Effector CD8-positive, alpha-beta T cell (primary cell): ENCODE measurements around the gene ACTBL2.
"Not testable (repeated sequence)": the region's sequence is repeated elsewhere in the genome, so short reads cannot be mapped to it uniquely, and the experiment has no call there.

Source experiments
- DNase-seq: peaks from one replicate; lab custom pipeline; 2025; lab: John Stamatoyannopoulos, UW

ACTBL2 gene

DNA sequence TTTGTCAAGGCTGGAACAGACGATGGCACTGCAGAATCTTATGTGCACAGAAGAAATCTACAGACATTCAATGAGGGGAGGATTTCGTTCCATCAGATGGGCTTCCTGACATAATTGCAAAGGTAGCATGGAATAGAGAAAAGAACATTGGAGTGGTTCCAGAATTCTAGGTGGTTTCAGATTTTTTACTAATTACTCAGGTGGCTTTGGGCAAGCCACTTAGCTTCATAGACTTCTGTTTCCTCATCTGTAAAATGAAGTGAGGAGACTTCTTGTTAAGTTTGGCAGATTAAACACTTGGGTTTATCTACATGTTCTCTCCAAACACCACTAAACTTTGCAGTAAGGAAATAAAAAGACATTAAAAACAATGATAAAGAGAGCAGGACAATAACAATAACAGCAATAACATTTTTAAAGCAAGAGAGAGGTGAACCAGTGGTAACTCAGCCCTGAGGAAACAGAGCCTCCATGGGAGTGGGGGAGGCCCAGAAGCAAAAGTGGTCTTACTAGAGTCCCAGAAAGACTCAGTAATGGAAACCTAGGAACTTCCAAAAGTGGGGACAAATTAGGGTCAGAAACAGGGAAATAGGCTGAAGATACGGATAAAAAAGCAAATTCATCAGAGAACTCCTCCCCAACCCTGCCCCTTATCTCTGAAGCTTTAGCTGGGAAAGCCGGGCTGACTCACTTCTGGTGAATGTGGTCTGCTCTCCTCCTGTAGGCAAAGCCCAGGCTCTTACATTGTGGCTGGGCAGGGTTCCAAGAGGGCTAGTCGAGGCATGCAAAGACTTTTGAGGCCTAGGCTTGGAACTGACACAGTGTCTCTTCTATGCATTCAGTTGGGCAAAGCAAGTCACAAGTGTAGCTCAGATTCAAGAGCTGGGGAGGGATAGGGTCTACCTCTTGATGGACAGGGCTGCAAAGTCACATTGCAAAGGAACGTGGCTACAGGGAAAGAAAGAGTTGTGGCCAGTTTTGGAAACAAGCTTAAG lies 11.8 kb upstream of the ACTBL2 start:
- DNase-seq, result no peak

GRCh38 chr5:57493034-57493433 lies 10.4 kb upstream of the ACTBL2 start:
- DNase-seq, result no peak

- DNase-seq, result no peak
These were observed 10.0 kb upstream of the ACTBL2 start for GRCh38 chr5:57492632-57493031.

DNA sequence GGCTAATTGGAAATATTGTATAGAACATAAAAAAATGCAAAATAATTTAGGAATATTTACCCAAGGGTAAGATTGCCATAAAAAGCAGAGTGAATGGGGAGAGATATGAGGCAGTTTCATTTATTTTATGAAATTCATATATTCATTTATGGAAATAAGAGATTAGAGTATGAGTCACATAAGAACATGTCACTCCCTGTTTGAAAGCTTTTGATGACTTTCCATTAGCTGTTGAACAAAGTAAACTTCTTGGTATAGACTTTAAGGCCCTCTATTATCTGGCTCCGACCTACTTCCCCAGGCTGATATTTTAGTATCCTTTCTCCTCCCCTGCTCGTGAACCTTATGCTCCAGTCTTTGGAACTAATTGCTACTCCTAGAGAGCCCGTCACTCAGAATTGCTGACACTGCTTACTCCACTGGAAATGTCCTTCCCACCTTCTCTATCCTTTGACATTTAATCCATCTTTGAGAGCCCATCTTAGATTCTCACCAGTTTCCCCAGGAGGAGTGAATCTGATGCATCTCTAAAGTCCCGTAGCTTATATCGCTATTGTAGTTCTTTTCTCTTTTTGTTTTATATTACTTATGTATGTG lies 8.9 kb upstream of the ACTBL2 start:
- DNase-seq, result no peak

GRCh38 chr5:57488215-57488955 lies 5.8 kb upstream of the ACTBL2 start:
- DNase-seq, result no peak

- no peak for DNase-seq
These were observed 3.5 kb upstream of the ACTBL2 start for GRCh38 chr5:57486027-57486602.

DNA sequence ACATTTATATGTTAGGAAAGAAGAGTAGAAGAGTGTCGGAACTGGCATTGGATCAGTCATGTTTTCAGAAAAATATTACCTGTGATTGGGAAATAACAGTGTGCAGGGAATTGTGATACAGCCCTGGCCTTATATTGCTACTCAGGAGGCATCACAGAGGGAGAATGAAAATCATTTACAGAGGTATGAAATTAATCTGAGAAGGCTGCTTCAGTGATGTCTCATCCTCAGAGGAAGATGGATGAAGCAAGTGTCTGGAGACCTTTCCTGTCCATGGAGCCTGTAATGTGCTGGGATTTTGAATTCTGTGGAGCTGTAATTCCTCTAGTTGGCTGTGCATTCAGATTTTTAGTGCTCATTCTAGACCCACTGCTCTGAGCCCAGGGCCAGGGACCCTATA lies 3.8 kb downstream of the ACTBL2 start:
- no peak for DNase-seq

GRCh38 chr5:57476601-57477056 lies 6.0 kb downstream of the ACTBL2 start:
- no peak for DNase-seq

- no peak for DNase-seq
These were observed 12.3 kb downstream of the ACTBL2 start for GRCh38 chr5:57470339-57470738.

GRCh38 chr5:57468481-57469163 lies 14.0 kb downstream of the ACTBL2 start:
- DNase-seq, result no peak

GRCh38 chr5:57466544-57466943 lies 16.1 kb downstream of the ACTBL2 start:
- DNase-seq, result no peak

DNA sequence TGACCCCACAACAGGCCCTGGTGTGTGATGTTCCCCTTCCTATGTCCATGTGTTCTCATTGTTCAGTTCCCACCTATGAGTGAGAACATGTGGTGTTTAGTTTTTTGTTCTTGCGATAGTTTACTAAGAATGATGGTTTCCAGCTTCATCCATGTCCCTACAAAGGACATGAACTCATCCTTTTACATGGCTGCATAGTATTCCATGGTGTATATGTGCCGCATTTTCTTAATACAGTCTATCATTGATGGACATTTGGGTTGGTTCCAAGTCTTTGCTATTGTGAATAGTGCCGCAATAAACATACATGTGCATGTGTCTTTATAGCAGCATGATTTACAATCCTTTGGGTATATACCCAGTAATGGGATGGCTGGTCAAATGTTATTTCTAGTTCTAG lies 22.6 kb downstream of the ACTBL2 start:
- DNase-seq, result not testable (repeated sequence)

GRCh38 chr5:57458443-57458842 lies 24.2 kb downstream of the ACTBL2 start:
- DNase-seq, result no peak

DNA sequence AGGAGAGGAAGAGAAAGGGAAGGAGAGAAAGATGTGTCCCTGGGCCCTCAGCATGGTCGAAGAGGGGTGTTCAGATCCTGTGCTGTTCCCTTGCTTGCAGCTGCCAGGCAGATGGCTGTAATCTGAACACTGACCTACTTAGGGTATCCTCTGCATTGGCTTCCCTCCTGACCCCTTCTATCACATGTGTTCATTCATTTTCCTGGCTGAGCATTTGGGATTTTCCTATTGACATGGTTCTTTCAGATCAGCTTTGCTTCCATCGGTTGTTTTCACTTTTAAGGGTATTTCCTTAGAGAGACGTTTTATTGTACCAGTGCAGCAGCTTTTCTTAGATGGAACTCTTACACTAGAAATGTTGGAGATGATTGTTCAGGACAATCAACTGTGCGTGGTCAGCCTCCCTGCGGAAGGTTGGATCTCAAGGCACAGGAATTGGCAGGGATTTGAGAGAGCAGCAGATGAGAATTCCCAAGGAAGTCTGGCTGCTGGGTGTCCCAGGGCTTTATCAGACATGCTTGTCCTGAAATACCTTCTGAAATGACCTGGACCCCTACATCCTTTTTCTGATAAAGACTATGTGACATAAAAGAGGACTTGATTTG lies 26.0 kb downstream of the ACTBL2 start:
- no peak for DNase-seq

GRCh38 chr5:57455511-57456455 lies 26.8 kb downstream of the ACTBL2 start:
- no peak for DNase-seq

DNA sequence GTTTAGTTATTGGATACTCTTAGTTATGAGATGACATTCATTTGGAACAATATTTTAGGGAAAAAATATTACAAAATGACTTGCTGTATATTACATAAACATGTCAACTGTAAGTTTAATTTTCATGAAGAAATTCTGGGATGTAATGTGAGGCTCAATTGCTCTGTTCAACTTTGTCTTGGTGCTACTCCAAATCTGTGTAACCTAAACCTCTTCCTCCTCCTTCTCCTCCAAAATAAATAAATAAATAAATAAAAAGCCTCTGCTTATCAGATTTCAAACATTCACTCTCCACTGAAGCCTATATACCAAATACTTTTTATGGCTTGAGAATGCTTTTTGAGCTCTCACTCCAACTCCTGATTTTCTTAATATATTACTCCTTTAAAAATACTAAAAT lies 27.7 kb downstream of the ACTBL2 start:
- no peak for DNase-seq

DNA sequence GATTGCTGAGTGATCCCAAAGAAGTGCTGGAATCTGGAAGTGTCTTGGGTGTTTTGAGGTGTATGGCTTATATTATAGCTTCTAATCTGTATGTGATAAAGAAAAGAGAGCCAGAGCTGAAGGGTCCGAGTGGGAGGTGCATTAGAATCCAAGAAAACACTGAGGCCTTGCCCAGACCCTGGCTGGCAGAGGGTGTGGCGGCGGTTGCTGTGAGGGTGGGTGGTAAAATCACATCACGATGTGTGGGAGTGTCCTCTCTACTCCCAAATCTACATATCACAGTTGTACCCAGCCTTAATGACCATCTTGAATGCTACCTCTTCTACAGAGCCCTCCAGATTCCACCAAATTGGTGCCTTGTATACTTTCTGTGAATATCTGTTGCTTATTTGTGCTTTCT lies 28.9 kb downstream of the ACTBL2 start:
- no peak for DNase-seq

- no peak for DNase-seq
These were observed 29.7 kb downstream of the ACTBL2 start for GRCh38 chr5:57452885-57453284.

DNA sequence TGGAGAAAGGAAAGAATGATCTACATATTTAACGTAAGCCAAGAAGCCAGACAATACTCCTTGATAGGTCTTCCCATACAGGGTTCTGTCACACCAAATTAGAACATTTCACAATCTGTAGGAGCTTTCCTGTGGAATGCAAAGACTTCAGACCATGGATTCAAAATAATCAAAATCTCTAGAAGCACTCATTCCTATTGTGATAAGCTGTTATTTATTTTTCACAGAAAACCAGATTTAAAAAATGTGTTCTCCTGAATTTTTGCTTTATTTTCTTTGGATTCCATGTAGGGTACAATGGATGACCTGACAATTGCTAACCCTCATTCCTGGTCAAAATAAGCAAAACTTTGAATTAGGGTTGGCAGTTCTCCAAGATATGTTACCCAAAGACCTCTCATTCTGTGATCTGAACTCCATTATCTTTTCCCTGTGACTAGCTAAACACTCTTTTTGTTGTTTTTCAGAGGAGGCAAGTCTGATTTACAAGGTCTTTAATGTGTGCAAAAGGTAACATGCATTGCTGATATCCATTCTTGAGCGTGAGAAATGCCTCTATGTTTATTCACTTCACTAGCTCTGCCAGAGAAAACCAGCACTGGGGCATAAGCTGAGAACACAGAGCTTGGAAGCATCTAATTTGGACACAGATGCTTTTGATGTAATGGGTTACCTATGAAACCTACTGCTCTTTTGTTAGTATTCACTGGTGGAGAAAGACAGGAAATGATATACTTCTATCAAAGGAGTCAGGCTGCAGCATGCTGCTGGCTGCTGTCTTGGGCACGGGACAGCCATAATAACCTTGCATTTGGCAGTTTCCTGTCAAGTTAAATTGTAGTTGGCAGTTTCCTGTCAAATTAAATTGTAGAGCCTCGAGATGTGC lies 31.4 kb downstream of the ACTBL2 start:
- no peak for DNase-seq
